ENCODE measurements around the gene AZU1.

- no peak for TF ChIP-seq POLR2A (IDR thresholded peaks at IDR 0.05)
- no peak for TF ChIP-seq CTCF (IDR thresholded peaks at IDR 0.05)
Observed at GRCh38 chr19:843836-844545, 16.4 kb downstream of the AZU1 start.

All from lower leg skin (tissue), 3 donors.